SK-N-SH (cell line): ENCODE measurements around the gene ARFRP1. TPM values are rescaled to one million over a fixed set of nuclear protein-coding genes. Genes with fewer than 3 reads are reported as not detected.

ENCODE experiments used
- CTCF ChIA-PET: fragments of 300-600, 350-600 bp; formaldehyde crosslinking; extraction: SDS; loops from one replicate; lab custom pipeline; 2021; lab: Yijun Ruan, JAX
- POLR2A ChIA-PET: fragments of 350-600 bp; sonication (Branson Sonifier 250); formaldehyde crosslinking; extraction: SDS; loops from one replicate; lab custom pipeline; 2020; ENCODE audit warnings: antibody characterized with exemption, inconsistent platforms; lab: Yijun Ruan, JAX
- DNase-seq: peaks from one replicate; pipeline ENCODE4 v3.0.0; 2012
- H2AFZ ChIP-seq: fragments of 200-600 bp; sonication (generic); 2 replicates; pipeline ENCODE4 v1.8.1; 2016; ENCODE audit warnings: antibody characterized with exemption, mild to moderate bottlenecking, low read depth
- H3F3A ChIP-seq: fragments of 200-600 bp; sonication (generic); replicated peaks from 2 replicates; pipeline ENCODE3; 2016; ENCODE audit warnings: antibody characterized with exemption, mild to moderate bottlenecking; ENCODE audit not compliant: insufficient read depth
- H3K27ac ChIP-seq, 2 experiments: fragments of 200-500 bp in 1 of 2; fragments of 200-600 bp in 1 of 2; sonication (Bioruptor generic) in 1 of 2; sonication (generic), shearing (Covaris generic) in 1 of 2; 2 replicates each; pipeline versions ENCODE4 v1.5.1 to v1.6.1; 2014 to 2016; ENCODE audit warnings: low read depth in 2 of 2, inconsistent platforms in 1 of 2, low read length in 1 of 2, mild to moderate bottlenecking in 1 of 2, mixed read lengths in 1 of 2
- H3K27me3 ChIP-seq: fragments of 200-600 bp; sonication (generic), shearing (Covaris generic); 2 replicates; pipeline ENCODE4 v1.6.1; 2016; ENCODE audit warnings: mixed run types; ENCODE audit not compliant: insufficient read depth
- H3K36me3 ChIP-seq, 2 experiments: fragments of 200-500 bp in 1 of 2; fragments of 200-600 bp in 1 of 2; sonication (Bioruptor generic) in 1 of 2; sonication (generic) in 1 of 2; replicated peaks in 1 of 2; 2 replicates each; pipeline versions ENCODE3 to v1.5.1; 2014 to 2016; ENCODE audit warnings: low read length in 1 of 2, mild to moderate bottlenecking in 1 of 2; ENCODE audit not compliant: insufficient read depth in 2 of 2, control insufficient read depth in 1 of 2
- H3K4me1 ChIP-seq, 2 experiments: fragments of 200-500 bp in 1 of 2; fragments of 200-600 bp in 1 of 2; sonication (Bioruptor generic) in 1 of 2; sonication (generic), shearing (Covaris generic) in 1 of 2; 2 replicates each; pipeline versions ENCODE4 v1.5.1 to v1.6.1; 2014 to 2016; ENCODE audit warnings: low read depth in 1 of 2, low read length in 1 of 2, mixed run types in 1 of 2; ENCODE audit not compliant: insufficient read depth in 2 of 2, control insufficient read depth in 1 of 2
- H3K4me2 ChIP-seq: fragments of 200-600 bp; sonication (generic), shearing (Covaris generic); 2 replicates; pipeline ENCODE4 v1.6.1; 2017; ENCODE audit warnings: mixed run types
- H3K4me3 ChIP-seq, 2 experiments: fragments of 200-500 bp in 1 of 2; fragments of 200-600 bp in 1 of 2; sonication (Bioruptor generic) in 1 of 2; sonication (generic), shearing (Covaris generic) in 1 of 2; 2 replicates each; pipeline versions ENCODE4 v1.5.1 to v1.8.1; 2014 to 2016; ENCODE audit warnings: low read depth in 2 of 2, inconsistent platforms in 1 of 2, low read length in 1 of 2, mild to moderate bottlenecking in 1 of 2, mixed read lengths in 1 of 2, moderate library complexity in 1 of 2
- H3K79me2 ChIP-seq: fragments of 200-600 bp; sonication (generic); 2 replicates; pipeline ENCODE4 v1.8.1; 2017; ENCODE audit warnings: mild to moderate bottlenecking; ENCODE audit not compliant: insufficient read depth
- H3K9ac ChIP-seq: fragments of 200-600 bp; sonication (generic); 2 replicates; pipeline ENCODE4 v1.6.1; 2017; ENCODE audit warnings: mixed run types
- H3K9me2 ChIP-seq: fragments of 200-600 bp; sonication (generic); 2 replicates; pipeline ENCODE4 v1.6.1; 2017; ENCODE audit warnings: mixed run types
- H3K9me3 ChIP-seq: fragments of 200-600 bp; sonication (generic); 2 replicates; pipeline ENCODE4 v1.6.1; 2017; ENCODE audit warnings: mixed run types, mild to moderate bottlenecking, moderate library complexity
- H4K20me1 ChIP-seq: fragments of 200-600 bp; sonication (generic); 2 replicates; pipeline ENCODE4 v1.6.1; 2017; ENCODE audit warnings: mild to moderate bottlenecking, mixed run types; ENCODE audit not compliant: insufficient read depth
- EP300 ChIP-seq, 2 experiments: IDR thresholded peaks; 2 replicates each; pipeline versions ENCODE4 v1.4.0 to v1.6.1; 2012; ENCODE audit warnings: borderline replicate concordance in 1 of 2, low read depth in 1 of 2, low read length in 1 of 2
- FOSL2 ChIP-seq: IDR thresholded peaks from 2 replicates; pipeline ENCODE4 v1.4.0; 2012; ENCODE audit warnings: low read depth, mild to moderate bottlenecking, moderate library complexity, borderline replicate concordance
- GABPA ChIP-seq: IDR thresholded peaks from 2 replicates; pipeline ENCODE4 v1.4.0; 2012; ENCODE audit warnings: low read depth, mild to moderate bottlenecking
- GATA2 ChIP-seq: sonication (generic); formaldehyde crosslinking; IDR thresholded peaks from 2 replicates; pipeline ENCODE4 v1.5.0; 2020; ENCODE audit warnings: mild to moderate bottlenecking, missing genetic modification reagents
- NFIC ChIP-seq: IDR thresholded peaks from 2 replicates; pipeline ENCODE4 v1.4.0; 2012; ENCODE audit warnings: borderline replicate concordance
- RFX5 ChIP-seq: IDR thresholded peaks from 2 replicates; pipeline ENCODE4 v1.6.1; 2012; ENCODE audit warnings: mild to moderate bottlenecking, improper control_type of control experiment, low read length
- SIN3A ChIP-seq: IDR thresholded peaks from 2 replicates; pipeline ENCODE4 v1.6.1; 2012; ENCODE audit warnings: low read depth, mild to moderate bottlenecking, low read length, moderate library complexity, borderline replicate concordance
- YY1 ChIP-seq: IDR thresholded peaks from 2 replicates; pipeline ENCODE4 v1.4.0; 2012; ENCODE audit warnings: low read depth, mild to moderate bottlenecking
- WGBS: methylation state at CpG from one replicate; pipeline ENCODE4 v1.1.6; 2017; ENCODE audit warnings: low lambda C conversion rate; 5-methylcytosine and 5-hydroxymethylcytosine counted together
- polyA plus RNA-seq, 3 experiments: library from polyadenylated mRNA; depleted of rRNA; stranded (reverse); fragments of >200 nt; gene quantifications; 2 replicates each; pipeline ENCODE4 v1.2.3, GENCODE V29; 2012

Gene ARFRP1
- polyA plus RNA-seq, 1 of the 3 experiments (the other 2 are of a cell fraction), result 72.8 TPM

DNA sequence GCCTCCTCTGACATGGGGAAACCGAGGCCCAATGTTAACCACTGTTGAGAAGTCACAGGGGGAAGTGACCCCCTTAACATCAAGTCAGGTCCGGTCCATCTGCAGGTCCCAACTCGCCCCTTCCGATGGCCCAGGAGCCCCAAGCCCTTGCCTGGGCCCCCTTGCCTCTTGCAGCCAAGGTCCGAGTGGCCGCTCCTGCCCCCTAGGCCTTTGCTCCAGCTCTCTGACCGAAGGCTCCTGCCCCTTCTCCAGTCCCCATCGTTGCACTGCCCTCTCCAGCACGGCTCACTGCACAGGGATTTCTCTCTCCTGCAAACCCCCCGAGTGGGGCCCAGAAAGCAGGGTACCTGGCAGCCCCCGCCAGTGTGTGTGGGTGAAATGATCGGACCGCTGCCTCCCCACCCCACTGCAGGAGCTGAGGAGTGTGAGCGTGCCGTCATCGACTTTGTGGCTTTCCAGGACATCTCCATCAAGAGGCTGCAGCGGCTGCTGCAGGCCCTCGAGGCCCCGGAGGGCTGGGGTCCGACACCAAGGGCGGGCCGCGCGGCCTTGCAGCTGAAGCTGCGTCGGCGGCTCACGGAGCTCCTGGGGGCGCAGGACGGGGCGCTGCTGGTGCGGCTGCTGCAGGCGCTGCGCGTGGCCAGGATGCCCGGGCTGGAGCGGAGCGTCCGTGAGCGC is 9.8 kb downstream of the ARFRP1 start:
- Histone ChIP-seq H4K20me1 (no peaks in the 10 kb centered on the region), H3K4me3 (no peak overlapping the region), H3K27me3 (no peaks in the 10 kb centered on the region), H3K79me2 (no peaks in the 10 kb centered on the region), H2AFZ (no peak overlapping the region), H3K9ac (0 out of 2 replicates have a peak overlapping the region, but pooled peaks have one; percentile 61), H3K4me1 (peaks cover 22 to 30% of the 10 kb centered on the region in 2 experiments; a peak in 3 of 4 replicates), H3K4me2 (peak overlapping the region; percentile 72; the same call in 1 of the 2 replicates), H3K36me3 (peaks cover 0 to 9% of the 10 kb centered on the region in 2 experiments), H3K9me3 (no peaks in the 10 kb centered on the region), H3F3A (no peaks in the 10 kb centered on the region), H3K9me2 (no peaks in the 10 kb centered on the region), H3K27ac (peak overlapping the region in 1 of 2 experiments; percentile 85; a peak in 3 of 4 replicates)
- WGBS, result 89% methylated on average over 25 of the region's 40 CpGs
- ChIA-PET CTCF (interaction anchor here (0.6 to 1.7 kb wide), 5 partner anchors 11 to 276 kb away, joined by 3 to 6 read pairs (median 3); no protein-coding TSS in a partner anchor), POLR2A (interaction anchor here (0.7 to 3.4 kb wide), 7 partner anchors 10 to 281 kb away, joined by 3 to 22 read pairs (median 3); partner anchors contain the start of genes ARFRP1, RTEL1, SAMD10 and STMN3)
- DNase-seq, result peak; percentile 47
- no peak for TF ChIP-seq FOSL2
- no peak for TF ChIP-seq GATA2 (CRISPR knock-in tag)
- TF ChIP-seq GABPA, result no peak
- TF ChIP-seq EP300 (IDR thresholded peaks at IDR 0.05; ENCODE audit: borderline replicate concordance in 1 of 2, low read depth in 1 of 2, low read length in 1 of 2), result no peak
- no peak; the same call in 1 of the 2 replicates for TF ChIP-seq SIN3A
- TF ChIP-seq YY1, result no peak
- TF ChIP-seq NFIC, result no peak

DNA sequence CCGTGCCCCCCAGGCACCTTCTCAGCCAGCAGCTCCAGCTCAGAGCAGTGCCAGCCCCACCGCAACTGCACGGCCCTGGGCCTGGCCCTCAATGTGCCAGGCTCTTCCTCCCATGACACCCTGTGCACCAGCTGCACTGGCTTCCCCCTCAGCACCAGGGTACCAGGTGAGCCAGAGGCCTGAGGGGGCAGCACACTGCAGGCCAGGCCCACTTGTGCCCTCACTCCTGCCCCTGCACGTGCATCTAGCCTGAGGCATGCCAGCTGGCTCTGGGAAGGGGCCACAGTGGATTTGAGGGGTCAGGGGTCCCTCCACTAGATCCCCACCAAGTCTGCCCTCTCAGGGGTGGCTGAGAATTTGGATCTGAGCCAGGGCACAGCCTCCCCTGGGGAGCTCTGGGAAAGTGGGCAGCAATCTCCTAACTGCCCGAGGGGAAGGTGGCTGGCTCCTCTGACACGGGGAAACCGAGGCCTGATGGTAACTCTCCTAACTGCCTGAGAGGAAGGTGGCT is 10.4 kb downstream of the ARFRP1 start:
- peak; percentile 73 for DNase-seq
- H3K79me2 ChIP-seq, result no peaks in the 10 kb centered on the region
- peak overlapping the region in 1 of 2 experiments; percentile 85; a peak in 1 of 4 replicates for H3K27ac ChIP-seq
- CTCF ChIA-PET, result interaction anchor here (0.6 to 1.3 kb wide), 5 partner anchors 11 to 276 kb away, joined by 3 to 6 read pairs (median 3); no protein-coding TSS in a partner anchor
- H3K9me2 ChIP-seq, result no peaks in the 10 kb centered on the region
- H3K9me3 ChIP-seq, result no peaks in the 10 kb centered on the region
- peaks cover 0 to 9% of the 10 kb centered on the region in 2 experiments for H3K36me3 ChIP-seq
- POLR2A ChIA-PET, result interaction anchor here (0.7 to 3.4 kb wide), 7 partner anchors 11 to 282 kb away, joined by 3 to 22 read pairs (median 3); partner anchors contain the start of genes ARFRP1, RTEL1, SAMD10 and STMN3
- no peaks in the 10 kb centered on the region for H3K27me3 ChIP-seq
- 0 out of 2 replicates have a peak, but pooled peaks have one; percentile 18 for TF ChIP-seq NFIC
- no peak for TF ChIP-seq RFX5
- H4K20me1 ChIP-seq, result no peaks in the 10 kb centered on the region
- H3K4me1 ChIP-seq, result peaks cover 22 to 30% of the 10 kb centered on the region in 2 experiments; a peak in 3 of 4 replicates
- WGBS, result 60% methylated on average over 2 of the region's 7 CpGs
- peak overlapping the region in 1 of 2 experiments; percentile 25; a peak in 1 of 4 replicates for H3K4me3 ChIP-seq
- no peak overlapping the region for H3K9ac ChIP-seq
- H2AFZ ChIP-seq, result no peak overlapping the region
- H3K4me2 ChIP-seq, result no peak overlapping the region
- no peaks in the 10 kb centered on the region for H3F3A ChIP-seq
